GM13976 (cell line): ENCODE results near the gene CREG2.

Source experiments
- DNase-seq: peaks from one replicate; pipeline ENCODE4 v3.0.0; 2012; ENCODE audit warnings: low spot score
- in situ Hi-C: fragments of 300-500 bp; cut with MboI; formaldehyde crosslinking; loops from one replicate; pipeline ENCODE4 v1.12.0; 2022; ENCODE audit warnings: low sequenced_read_pairs, mixed read lengths, inconsistent platforms; ENCODE audit not compliant: unreplicated experiment
- TF ChIP-seq, protein P1 (sequence below): IDR thresholded peaks from 2 replicates; pipeline ENCODE4 v1.5.1; 2012; ENCODE audit warnings: borderline replicate concordance, mild to moderate bottlenecking; ENCODE audit not compliant: insufficient read depth; ENCODE audit errors: extremely low read depth, missing control alignments, control extremely low read depth

The CREG2 gene

DNA sequence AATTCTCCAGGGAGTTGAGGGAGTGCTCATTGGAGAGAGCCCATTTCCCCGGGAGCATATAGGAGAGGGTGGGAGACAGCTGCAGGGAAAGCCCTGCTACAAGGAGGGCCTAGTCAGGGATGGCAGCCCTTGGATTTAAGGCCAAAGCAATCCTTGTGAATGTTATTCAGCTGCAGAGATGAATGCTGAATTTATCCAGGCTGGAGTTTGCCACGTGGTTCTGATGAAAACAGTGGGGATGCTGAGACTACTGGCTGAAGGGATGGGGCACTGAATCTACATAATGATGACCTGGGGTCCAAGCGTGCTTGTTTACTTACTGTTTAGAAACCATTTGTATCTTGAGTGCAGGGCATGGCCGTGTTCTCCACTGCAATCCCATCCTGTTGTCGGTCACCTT, 43.2 kb downstream of the CREG2 start:
- DNase-seq = no peak
- in situ Hi-C loops = no loop called here
- TF ChIP-seq, protein P1, sequence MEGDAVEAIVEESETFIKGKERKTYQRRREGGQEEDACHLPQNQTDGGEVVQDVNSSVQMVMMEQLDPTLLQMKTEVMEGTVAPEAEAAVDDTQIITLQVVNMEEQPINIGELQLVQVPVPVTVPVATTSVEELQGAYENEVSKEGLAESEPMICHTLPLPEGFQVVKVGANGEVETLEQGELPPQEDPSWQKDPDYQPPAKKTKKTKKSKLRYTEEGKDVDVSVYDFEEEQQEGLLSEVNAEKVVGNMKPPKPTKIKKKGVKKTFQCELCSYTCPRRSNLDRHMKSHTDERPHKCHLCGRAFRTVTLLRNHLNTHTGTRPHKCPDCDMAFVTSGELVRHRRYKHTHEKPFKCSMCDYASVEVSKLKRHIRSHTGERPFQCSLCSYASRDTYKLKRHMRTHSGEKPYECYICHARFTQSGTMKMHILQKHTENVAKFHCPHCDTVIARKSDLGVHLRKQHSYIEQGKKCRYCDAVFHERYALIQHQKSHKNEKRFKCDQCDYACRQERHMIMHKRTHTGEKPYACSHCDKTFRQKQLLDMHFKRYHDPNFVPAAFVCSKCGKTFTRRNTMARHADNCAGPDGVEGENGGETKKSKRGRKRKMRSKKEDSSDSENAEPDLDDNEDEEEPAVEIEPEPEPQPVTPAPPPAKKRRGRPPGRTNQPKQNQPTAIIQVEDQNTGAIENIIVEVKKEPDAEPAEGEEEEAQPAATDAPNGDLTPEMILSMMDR = no peak

DNA sequence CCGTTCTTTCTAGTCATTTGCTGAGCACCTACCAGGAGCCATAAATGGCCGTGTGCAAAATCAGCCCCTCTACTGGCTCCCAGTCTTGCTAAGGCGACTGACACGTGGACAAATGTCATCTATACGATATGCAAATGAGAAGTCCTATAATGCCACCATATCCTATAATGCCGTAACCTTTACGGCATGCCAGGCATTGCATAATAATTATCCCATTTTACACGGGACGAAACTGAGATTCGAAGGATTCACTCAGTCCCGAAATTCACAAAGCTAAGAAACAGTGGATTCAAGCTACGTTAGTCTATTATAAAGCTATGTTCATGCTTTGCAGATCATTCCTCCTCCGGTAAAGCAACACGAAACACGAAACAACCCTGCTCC, 44.7 kb downstream of the CREG2 start:
- in situ Hi-C loops = no loop called here
- DNase-seq = no peak
- TF ChIP-seq, protein P1 = no peak

DNA sequence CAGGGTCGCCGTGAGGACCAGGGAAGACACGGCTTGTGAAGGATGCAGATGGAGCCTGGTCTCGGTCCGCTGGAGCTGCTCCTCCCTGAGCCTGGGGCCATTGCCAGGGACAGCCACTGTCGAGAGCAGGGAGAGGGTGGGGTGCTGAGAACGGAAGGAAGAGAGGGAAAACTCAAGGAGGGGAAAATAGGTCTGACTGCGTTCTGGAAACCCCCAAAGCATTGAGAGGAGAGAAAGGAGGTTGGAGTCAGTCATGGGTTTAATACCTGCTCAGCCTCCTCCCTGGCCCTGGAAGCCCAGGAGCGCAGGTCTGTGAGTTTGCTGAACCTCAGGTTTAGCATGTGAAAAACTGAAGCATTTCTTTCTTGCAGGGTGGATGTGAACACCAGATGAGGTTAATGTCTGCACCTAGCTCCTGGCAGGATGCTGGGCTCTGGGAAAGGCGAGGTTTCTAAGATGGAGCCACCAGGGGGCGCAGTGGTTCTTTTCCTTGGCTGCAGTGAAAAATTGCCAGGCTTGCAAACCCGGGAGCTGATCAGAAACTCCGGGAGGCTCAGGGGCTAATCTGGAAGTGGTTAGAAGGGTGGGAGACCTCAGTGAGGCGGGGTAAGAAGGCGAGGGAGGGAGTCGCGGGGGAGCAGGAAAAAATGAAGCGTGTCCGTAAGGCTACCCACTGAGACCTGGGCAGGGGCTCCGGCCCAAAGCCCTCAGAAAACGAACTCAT, 45.2 kb downstream of the CREG2 start:
- TF ChIP-seq, protein P1 = peak; percentile 80
- peak; percentile 83 for DNase-seq
- in situ Hi-C loops = no loop called here

DNA sequence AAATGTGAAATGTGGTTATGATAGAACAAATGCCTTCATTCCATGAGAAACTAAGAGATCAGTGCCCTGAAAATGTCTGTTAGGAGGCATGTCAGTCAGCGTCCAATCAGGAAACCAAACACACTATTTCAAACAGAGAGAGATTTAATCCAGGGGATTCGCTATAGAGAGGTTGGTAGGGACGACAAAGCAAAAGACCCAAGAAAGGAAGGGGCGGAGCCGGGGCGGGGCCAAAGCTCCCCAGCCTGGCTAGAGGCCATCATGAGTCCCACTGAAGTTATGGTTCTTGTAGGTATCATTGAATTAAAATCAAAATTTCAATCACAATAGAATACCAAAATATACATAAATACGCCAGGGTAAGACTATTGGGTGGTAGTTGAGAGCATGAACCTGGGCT, 45.9 kb downstream of the CREG2 start:
- in situ Hi-C loops = no loop called here
- TF ChIP-seq, protein P1 = no peak
- no peak for DNase-seq

DNA sequence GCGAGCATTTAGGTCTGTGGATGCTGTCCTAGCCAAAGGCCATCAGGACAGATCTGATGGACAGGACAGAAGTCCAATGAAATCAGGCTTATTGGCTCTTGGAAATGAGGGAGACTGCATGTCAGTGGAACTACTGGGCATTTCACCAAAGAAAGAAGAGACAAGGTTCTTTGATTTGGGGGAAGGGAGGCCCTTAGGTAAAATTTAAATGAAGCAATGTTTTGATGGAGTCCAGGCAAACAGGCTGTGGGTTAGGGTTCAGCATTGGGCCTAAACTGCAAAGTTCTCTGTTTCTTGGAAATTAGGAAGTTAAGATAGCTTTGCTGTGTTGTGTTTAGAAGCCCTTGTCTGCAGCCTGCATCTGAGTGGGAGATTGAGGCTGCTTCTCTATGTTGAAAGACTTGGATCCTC, 47.2 kb downstream of the CREG2 start:
- in situ Hi-C loops = no loop called here
- TF ChIP-seq, protein P1 = no peak
- no peak for DNase-seq

DNA sequence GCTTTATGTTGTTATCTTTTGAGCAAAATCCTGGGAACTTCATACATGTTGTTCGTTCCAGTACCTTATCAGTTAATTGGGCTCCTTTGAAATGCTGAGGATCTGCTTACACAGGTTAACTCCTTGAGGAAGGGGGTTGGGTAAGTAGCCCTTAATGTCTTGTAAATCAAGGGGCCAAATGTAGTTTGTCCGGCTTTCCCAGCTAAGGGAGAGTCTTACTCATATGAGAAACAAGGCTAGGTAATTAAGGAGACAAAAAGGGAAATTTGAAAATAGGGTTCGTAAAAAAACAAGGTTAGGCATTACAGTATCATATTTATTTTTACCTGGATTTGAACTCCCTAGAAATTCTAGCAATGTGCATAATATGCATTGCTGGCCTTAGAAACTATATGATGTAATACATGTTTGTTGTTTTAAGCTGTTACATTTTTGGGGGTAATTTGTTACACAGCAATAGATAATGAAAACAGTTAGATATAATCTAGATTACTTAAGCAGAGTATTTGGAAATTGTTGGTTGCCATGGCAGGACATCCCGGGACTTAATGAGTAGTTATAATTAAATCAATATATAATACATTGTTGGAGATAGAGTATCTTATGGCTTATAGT, 47.9 kb downstream of the CREG2 start:
- DNase-seq = no peak
- in situ Hi-C loops = no loop called here
- TF ChIP-seq, protein P1 = no peak
